ENCODE data around the gene BFSP2.

The BFSP2 gene, protein sequence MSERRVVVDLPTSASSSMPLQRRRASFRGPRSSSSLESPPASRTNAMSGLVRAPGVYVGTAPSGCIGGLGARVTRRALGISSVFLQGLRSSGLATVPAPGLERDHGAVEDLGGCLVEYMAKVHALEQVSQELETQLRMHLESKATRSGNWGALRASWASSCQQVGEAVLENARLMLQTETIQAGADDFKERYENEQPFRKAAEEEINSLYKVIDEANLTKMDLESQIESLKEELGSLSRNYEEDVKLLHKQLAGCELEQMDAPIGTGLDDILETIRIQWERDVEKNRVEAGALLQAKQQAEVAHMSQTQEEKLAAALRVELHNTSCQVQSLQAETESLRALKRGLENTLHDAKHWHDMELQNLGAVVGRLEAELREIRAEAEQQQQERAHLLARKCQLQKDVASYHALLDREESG

DNA sequence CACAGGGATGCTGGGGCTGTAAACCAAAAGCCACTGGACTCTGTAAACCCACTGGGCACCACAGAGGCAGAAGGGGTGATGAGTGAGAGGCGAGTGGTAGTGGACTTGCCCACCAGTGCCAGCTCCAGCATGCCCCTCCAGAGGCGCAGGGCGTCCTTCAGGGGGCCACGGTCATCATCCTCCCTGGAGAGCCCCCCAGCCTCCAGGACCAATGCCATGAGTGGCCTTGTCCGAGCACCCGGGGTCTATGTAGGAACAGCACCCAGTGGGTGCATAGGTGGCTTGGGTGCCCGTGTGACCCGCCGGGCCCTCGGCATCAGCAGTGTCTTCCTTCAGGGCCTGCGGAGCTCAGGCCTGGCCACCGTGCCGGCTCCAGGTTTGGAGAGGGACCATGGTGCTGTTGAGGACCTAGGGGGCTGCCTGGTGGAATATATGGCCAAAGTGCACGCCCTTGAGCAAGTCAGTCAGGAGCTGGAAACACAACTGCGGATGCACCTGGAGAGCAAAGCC is at the start of gene BFSP2:
Gene BFSP2 (plus strand): TSS at position 51 of the 510 bp plus-strand sequence. CDS start 28 bp downstream, at position 79.
- DNase-seq (ENCODE audit: low spot score), result no peak

DNA sequence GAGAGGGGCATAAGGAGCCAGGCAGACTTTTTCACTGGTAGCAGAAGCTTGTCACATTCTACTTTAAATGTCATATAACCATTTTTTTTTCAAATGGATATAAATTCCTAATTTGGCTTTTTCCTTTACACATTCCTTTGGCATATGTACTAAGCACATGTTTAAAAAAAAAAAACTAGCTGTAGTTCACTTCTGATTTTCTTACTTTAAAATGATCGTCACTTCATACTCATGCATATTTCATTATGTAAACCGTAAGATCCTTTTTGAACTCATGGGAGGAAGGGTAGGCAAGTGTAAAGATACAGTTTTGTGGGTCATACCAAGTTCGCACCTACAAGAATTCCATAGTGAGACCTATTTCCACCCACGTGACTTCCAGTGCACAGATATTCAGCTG is 45.1 kb upstream of the BFSP2 start:
- DNase-seq (ENCODE audit: low spot score), result no peak

GRCh38 chr3:133360476-133360875 is 39.4 kb upstream of the BFSP2 start:
- no peak for DNase-seq (ENCODE audit: low spot score)

GRCh38 chr3:133361011-133361410 is 38.8 kb upstream of the BFSP2 start:
- no peak for DNase-seq (ENCODE audit: low spot score)

DNA sequence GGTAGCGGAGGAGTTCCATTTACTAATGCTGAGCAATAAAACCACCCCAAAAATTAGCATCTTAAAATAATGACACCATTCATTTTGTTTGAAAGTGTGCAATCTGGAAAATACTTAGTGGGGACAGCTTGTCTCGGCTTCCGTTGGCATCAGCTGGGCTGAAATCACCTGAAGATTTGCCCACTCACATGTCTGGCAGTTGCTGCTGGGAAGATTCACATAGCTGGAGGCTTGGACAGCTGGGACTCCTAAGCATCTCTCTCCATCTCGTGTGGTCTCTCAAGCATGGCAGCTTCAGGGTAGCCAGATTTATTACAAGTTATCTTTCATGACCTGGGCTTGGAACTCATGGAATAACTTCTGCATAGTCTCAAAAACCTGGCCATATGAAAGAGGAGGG is 38.4 kb upstream of the BFSP2 start:
- DNase-seq (ENCODE audit: low spot score), result no peak

DNA sequence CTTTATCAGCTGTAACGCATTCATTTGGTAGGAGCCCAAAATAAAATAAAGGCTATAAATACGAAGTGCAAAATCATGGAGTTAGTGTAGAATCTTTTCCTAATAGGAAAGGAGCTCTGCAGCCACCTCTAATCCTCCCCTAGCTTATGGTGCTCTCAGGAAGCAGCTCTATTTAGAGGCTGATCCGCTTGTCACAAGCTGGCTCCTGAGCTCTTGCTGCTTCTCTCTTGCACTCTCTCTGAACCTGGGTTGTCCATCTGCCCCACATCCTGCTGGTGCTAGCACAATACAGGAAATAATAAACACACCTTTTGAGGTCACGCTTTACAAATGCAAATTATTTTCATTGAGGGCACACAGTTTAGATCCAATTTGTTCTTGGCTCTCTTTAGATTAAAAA is 37.3 kb upstream of the BFSP2 start:
- DNase-seq (ENCODE audit: low spot score), result no peak

GRCh38 chr3:133364704-133365103 is 35.2 kb upstream of the BFSP2 start:
- DNase-seq (ENCODE audit: low spot score), result no peak

DNA sequence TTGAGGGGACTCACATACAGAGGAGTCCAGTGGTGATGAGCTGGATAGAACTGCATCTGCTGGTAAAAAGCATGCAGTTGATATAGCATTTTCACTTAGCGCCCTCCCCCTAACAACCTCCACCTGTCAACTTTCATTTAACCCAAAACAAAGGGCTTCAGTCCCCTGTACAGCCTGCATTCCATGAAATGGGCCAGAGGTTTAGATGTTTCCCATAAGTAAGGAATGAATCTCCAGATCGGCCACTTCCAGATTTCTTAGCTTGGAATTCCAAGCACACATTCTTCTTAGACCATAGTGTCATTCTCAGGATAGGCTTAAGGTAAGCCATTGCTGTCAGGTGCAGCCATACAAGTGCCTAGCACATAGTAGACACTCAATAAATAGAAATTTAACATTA is 32.9 kb upstream of the BFSP2 start:
- no peak for DNase-seq (ENCODE audit: low spot score)

DNA sequence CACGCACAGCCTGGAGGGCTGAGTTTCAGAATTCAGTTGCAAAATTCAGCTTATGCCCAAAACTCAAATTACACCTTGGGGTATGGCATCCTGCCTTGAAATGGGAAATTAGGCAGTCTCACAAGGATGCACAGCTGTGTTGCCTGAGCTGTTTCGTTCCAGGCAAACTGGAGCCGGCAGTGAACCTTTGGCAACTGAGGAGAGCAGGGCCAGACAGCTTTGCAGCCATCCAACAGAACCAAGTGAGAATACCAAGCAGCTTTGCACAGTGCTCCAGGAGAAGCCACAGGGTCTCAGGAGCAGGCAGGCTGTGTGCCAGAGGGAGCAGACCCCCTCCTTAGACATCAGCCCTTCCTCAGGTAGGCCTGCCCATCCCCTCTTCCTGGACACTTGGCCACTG is 32.5 kb upstream of the BFSP2 start:
- DNase-seq (ENCODE audit: low spot score), result no peak

- DNase-seq (ENCODE audit: low spot score), result no peak
Observed at GRCh38 chr3:133367956-133368355, 31.9 kb upstream of the BFSP2 start.

- no peak for DNase-seq (ENCODE audit: low spot score)
Observed at GRCh38 chr3:133368371-133369067, 31.3 kb upstream of the BFSP2 start.

GRCh38 chr3:133369068-133369440 is 30.8 kb upstream of the BFSP2 start:
- DNase-seq (ENCODE audit: low spot score), result no peak

DNA sequence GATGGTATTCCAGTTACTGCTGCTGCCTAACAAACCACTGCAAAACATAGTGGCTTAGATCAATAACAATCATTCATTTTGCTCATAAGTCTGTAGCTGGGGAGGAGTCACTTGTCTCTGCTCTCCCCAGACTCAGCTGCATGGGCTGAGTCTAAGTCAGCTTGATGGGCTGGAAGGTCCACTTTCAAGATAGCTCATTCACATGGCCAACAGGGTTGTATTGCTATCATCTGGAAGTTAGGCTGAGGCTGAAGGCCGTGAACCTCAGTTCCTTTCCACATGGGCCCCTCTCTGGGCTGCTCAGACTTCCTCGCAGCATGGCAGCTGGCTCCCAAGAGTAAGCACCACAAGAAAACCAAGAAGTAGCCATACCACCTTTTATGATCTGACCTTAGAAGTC is 28.7 kb upstream of the BFSP2 start:
- no peak for DNase-seq (ENCODE audit: low spot score)

DNA sequence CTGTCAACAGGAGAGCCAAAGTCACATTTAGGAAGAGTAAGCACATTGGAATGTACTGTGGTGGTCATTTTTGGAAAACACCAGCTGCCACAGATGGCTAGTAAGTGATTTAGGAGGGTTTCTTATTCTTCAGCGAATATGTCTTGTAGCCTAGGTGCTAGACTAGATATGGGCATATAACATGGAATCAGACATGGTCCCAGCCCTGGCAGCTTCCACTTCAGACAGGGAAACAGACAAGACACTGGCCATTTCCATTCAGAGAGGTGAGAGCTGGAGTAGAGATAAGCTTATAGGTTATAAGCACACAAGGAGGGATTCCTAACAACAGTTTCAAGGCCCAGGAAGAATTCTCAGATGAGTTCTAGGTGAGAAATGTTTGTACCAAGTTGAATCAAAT is 28.2 kb upstream of the BFSP2 start:
- no peak for DNase-seq (ENCODE audit: low spot score)

GRCh38 chr3:133374708-133375402 is 25.0 kb upstream of the BFSP2 start:
- DNase-seq (ENCODE audit: low spot score), result no peak

DNA sequence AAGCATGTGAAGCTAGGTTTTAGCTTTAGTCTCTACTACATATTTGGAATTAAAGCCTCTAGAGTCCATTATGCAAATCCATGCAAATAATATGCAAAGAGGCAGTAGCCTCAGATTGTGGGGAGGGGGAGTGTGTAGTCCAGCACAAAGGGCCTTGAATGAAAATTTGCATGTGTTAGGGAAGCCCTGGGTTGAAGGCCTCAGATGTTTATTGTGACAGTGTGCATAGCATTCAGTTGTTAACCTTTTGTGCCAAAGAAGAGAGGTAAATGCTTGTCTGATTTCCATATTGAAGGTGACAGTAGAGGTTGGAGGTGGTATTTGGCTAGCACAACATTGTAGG is 24.5 kb upstream of the BFSP2 start:
- no peak for DNase-seq (ENCODE audit: low spot score)

- no peak for DNase-seq (ENCODE audit: low spot score)
Observed at GRCh38 chr3:133376810-133377209, 23.0 kb upstream of the BFSP2 start.

- no peak for DNase-seq (ENCODE audit: low spot score)
Observed at GRCh38 chr3:133377396-133377795, 22.5 kb upstream of the BFSP2 start.

GRCh38 chr3:133379926-133380325 is 19.9 kb upstream of the BFSP2 start:
- no peak for DNase-seq (ENCODE audit: low spot score)

DNA sequence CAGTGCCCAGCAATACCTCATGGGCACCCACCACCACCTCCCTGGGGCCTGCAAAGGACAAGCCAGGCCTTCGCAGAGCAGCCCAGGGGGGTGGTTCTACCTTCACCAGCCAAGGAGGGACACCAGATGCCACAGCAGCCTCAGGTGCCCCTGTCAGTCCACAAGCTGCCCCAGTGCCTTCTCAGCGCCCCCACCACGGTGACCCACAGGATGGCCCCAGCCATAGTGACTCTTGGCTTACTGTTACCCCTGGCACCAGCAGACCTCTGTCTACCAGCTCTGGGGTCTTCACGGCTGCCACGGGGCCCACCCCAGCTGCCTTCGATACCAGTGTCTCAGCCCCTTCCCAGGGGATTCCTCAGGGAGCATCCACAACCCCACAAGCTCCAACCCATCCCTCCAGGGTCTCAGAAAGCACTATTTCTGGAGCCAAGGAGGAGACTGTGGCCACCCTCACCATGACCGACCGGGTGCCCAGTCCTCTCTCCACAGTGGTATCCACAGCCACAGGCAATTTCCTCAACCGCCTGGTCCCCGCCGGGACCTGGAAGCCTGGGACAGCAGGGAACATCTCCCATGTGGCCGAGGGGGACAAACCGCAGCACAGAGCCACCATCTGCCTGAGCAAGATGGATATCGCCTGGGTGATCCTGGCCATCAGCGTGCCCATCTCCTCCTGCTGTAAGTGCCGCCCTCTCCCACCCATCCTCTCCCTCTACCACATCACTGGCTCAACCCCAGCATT is 19.2 kb upstream of the BFSP2 start:
- no peak for DNase-seq (ENCODE audit: low spot score)

DNA sequence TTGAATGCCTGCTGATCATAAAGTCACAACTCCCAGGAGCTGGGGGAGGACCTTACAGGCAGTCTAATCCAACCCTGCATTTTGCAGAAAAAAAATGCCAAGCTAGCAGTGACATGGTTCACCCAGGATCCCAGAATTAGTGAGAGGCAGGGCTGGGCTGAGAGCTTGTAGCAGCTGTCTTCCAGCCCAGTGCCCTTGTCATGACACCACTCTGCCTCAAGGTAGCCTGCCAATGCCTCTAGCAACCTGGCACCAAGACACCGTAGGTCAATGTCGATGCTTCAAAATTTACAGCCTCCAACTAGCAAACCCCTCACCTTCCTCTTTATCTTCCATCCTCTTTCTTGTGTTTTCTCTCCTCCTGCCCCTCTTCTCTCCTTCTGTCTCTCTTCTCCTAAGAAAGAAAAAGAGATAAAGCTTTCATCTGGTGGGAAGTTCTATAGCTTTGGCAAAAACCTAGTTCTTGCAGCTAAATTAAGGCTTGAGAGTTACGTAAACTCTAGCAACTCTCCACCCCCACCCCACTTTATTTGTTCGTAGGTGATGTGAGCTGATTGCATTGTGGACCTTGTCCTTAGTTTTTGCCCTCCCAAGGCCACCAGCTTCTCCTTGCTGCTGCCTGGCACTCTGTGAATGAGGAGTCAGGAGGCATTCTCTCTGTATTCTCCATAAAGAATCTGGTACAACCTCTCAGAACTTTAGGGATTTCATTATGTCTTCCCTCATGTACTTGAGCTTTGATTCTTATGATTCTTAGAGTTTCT is 18.3 kb upstream of the BFSP2 start:
- no peak for DNase-seq (ENCODE audit: low spot score)

Data from CD4-positive, alpha-beta T cell treated with Interleukin-6 at 100 ng/mL for 8 hours (primary cell).